ENCODE data around the gene SMAD7. TPM values are rescaled to one million over a fixed set of nuclear protein-coding genes. Genes with fewer than 3 reads are reported as not detected.
A peak's percentile ranks its signal among the peaks of the same experiment; 100 is the strongest.

Gene SMAD7
- total and polyA plus RNA-seq, 2 experiments from 2014 or later, result 11.8 to 29.8 TPM

DNA sequence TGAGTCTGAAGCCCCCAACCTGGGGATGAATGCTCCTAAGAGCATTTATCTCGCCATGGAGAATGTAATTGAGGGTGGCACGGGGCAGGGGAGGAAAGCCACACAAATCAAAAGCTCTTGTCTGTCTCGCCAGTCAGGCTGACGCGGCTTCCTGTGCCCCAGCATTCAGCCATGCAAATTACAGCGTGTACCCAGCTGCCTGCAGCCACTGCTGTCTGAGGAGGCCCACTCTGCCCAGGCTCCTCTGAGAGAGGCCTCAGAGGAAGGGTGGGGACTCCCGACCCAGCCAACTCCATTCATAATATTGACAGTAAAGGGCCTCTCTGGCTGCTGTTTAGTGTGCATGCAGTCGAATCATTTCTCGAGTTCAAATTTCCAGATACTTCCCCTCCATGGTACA is 22.0 kb downstream of the SMAD7 start:
- H3K4me3 ChIP-seq, result no peak overlapping the region
- no peaks in the 10 kb centered on the region for H3K36me3 ChIP-seq (ENCODE audit: insufficient read depth)
- no peak overlapping the region for H2AFZ ChIP-seq
- DNase-seq (ENCODE audit: low spot score), result no peak
- H3K27ac ChIP-seq (ENCODE audit: low read depth), result 0 out of 2 replicates have a peak overlapping the region, but pooled peaks have one; percentile 34
- peak; percentile 7; the same call in 2 of the 3 replicates for ATAC-seq
- H4K20me1 ChIP-seq (replicated peaks; ENCODE audit: insufficient read depth), result peaks cover 32% of the 10 kb centered on the region
- Mint-ChIP-seq H3K9me3 (no peaks in the 10 kb centered on the region), H3K36me3 (ENCODE audit: low read depth) (peaks cover 10% of the 10 kb centered on the region), H3K4me1 (peaks cover 97% of the 10 kb centered on the region), H3K27me3 (ENCODE audit: insufficient read depth, low read depth, poor library complexity) (peaks cover 37% of the 10 kb centered on the region), H3K27ac (peak overlapping the region; percentile 84), H3K4me3 (no peak overlapping the region; the same call in 2 of the 3 replicates)
- peak overlapping the region; percentile 67 for H3K4me2 ChIP-seq
- H3K4me1 ChIP-seq (ENCODE audit: insufficient read depth), result peaks cover 91% of the 10 kb centered on the region
- no peaks in the 10 kb centered on the region for H3K9me2 ChIP-seq (ENCODE audit: insufficient read depth)
- H3K79me2 ChIP-seq (replicated peaks; ENCODE audit: insufficient read depth), result peaks cover 98% of the 10 kb centered on the region
- H3K27me3 ChIP-seq (ENCODE audit: insufficient read depth), result no peaks in the 10 kb centered on the region
- no peak for TF ChIP-seq ZNF462 (CRISPR knock-in tag; IDR thresholded peaks at IDR 0.05)
- TF ChIP-seq NANOG (IDR thresholded peaks at IDR 0.05; ENCODE audit: borderline replicate concordance), result no peak
- TF ChIP-seq JUNB (IDR thresholded peaks at IDR 0.05; ENCODE audit: unreplicated experiment), result no peak
- H3F3A ChIP-seq (replicated peaks; ENCODE audit: low read depth), result peaks cover 12% of the 10 kb centered on the region; the same call in 1 of the 2 replicates

GRCh38 chr18:48927286-48928080 is 23.3 kb downstream of the SMAD7 start:
- Histone ChIP-seq H4K20me1 (replicated peaks; ENCODE audit: insufficient read depth) (peaks cover 39% of the 10 kb centered on the region), H3K27me3 (ENCODE audit: insufficient read depth) (no peaks in the 10 kb centered on the region), H3K4me1 (ENCODE audit: insufficient read depth) (peaks cover 91% of the 10 kb centered on the region), H3K79me2 (replicated peaks; ENCODE audit: insufficient read depth) (peaks cover 98% of the 10 kb centered on the region), H3K4me3 (no peak overlapping the region), H3K4me2 (peak overlapping the region; percentile 55), H3K27ac (ENCODE audit: low read depth) (0 out of 2 replicates have a peak overlapping the region, but pooled peaks have one; percentile 19), H3F3A (replicated peaks; ENCODE audit: low read depth) (peaks cover 10% of the 10 kb centered on the region; the same call in 1 of the 2 replicates), H3K9me2 (ENCODE audit: insufficient read depth) (no peaks in the 10 kb centered on the region), H3K36me3 (ENCODE audit: insufficient read depth) (no peaks in the 10 kb centered on the region), H2AFZ (no peak overlapping the region)
- Mint-ChIP-seq H3K4me3 (no peak overlapping the region), H3K27ac (0 out of 2 replicates have a peak overlapping the region, but pooled peaks have one; percentile 41), H3K27me3 (ENCODE audit: insufficient read depth, low read depth, poor library complexity) (peaks cover 31% of the 10 kb centered on the region), H3K9me3 (0 out of 3 replicates have a peak, but pooled peaks cover 3% of the 10 kb centered on the region), H3K36me3 (ENCODE audit: low read depth) (peaks cover 19% of the 10 kb centered on the region), H3K4me1 (peaks cover 96% of the 10 kb centered on the region)
- TF ChIP-seq REST (IDR thresholded peaks at IDR 0.05; ENCODE audit: unreplicated experiment), result no peak
- no peak for TF ChIP-seq STAT1 (IDR thresholded peaks at IDR 0.05; ENCODE audit: unreplicated experiment)
- TF ChIP-seq ZNF114 (CRISPR knock-in tag; IDR thresholded peaks at IDR 0.05), result no peak
- TF ChIP-seq EZH2phosphoT487 (IDR thresholded peaks at IDR 0.05; ENCODE audit: unreplicated experiment), result no peak
- TF ChIP-seq POLR2AphosphoS5 (IDR thresholded peaks at IDR 0.05; ENCODE audit: low read depth), result no peak
- no peak for ATAC-seq
- DNase-seq (ENCODE audit: low spot score), result no peak
